ENCODE measurements around the gene PFN1.

PFN1 gene

GRCh38 chr17:4959261-4959965 lies 11.1 kb upstream of the PFN1 start:
- no peak overlapping the region for H3K4me3 ChIP-seq (replicated peaks in 1 of 2; ENCODE audit: low read depth in 2 of 2, low read length in 2 of 2)
- no peak for DNase-seq (ENCODE audit: low read depth in 2 of 2)
- TF ChIP-seq CTCF (IDR thresholded peaks at IDR 0.05; ENCODE audit: low read depth, low read length), result no peak

- no peak overlapping the region for H3K4me3 ChIP-seq (replicated peaks in 1 of 2; ENCODE audit: low read depth in 2 of 2, low read length in 2 of 2)
- TF ChIP-seq CTCF (IDR thresholded peaks at IDR 0.05; ENCODE audit: low read depth, low read length), result no peak
- no peak for DNase-seq (ENCODE audit: low read depth in 2 of 2)
Observed at GRCh38 chr17:4958102-4958501, 9.8 kb upstream of the PFN1 start.

- no peak for DNase-seq (ENCODE audit: low read depth in 2 of 2)
- H3K4me3 ChIP-seq (replicated peaks in 1 of 2; ENCODE audit: low read depth in 2 of 2, low read length in 2 of 2), result no peak overlapping the region
- TF ChIP-seq CTCF (IDR thresholded peaks at IDR 0.05; ENCODE audit: low read depth, low read length), result peak; percentile 22
Observed at GRCh38 chr17:4956493-4957061, 8.2 kb upstream of the PFN1 start.

GRCh38 chr17:4955091-4955490 lies 6.8 kb upstream of the PFN1 start:
- DNase-seq (ENCODE audit: low read depth in 2 of 2), result no peak
- no peak overlapping the region for H3K4me3 ChIP-seq (replicated peaks in 1 of 2; ENCODE audit: low read depth in 2 of 2, low read length in 2 of 2)

GRCh38 chr17:4953451-4953961 lies 5.2 kb upstream of the PFN1 start:
- DNase-seq (ENCODE audit: low read depth in 2 of 2), result peak; percentile 52 to 61
- no peak overlapping the region for H3K4me3 ChIP-seq (replicated peaks in 1 of 2; ENCODE audit: low read depth in 2 of 2, low read length in 2 of 2)
- no peak for TF ChIP-seq CTCF (IDR thresholded peaks at IDR 0.05; ENCODE audit: low read depth, low read length)

More at GRCh38 chr17:4955091-4955490, 6.8 kb upstream of the PFN1 start:
- TF ChIP-seq CTCF (IDR thresholded peaks at IDR 0.05; ENCODE audit: low read depth, low read length), result no peak

GRCh38 chr17:4951486-4951885 lies 3.2 kb upstream of the PFN1 start:
- TF ChIP-seq CTCF (IDR thresholded peaks at IDR 0.05; ENCODE audit: low read depth, low read length), result no peak
- no peak overlapping the region for H3K4me3 ChIP-seq (replicated peaks in 1 of 2; ENCODE audit: low read depth in 2 of 2, low read length in 2 of 2)
- no peak for DNase-seq (ENCODE audit: low read depth in 2 of 2)
